Smooth muscle cell of trachea (primary cell): ENCODE results near the gene RILP. TPM values are rescaled to one million over a fixed set of nuclear protein-coding genes. Genes with fewer than 3 reads are reported as not detected.

Source experiments
- total RNA-seq: library from RNA; depleted of rRNA; stranded (reverse); fragments of >200 nt; gene quantifications from 2 replicates; pipeline ENCODE4 v1.2.1, GENCODE V29; 2014

RILP gene, protein sequence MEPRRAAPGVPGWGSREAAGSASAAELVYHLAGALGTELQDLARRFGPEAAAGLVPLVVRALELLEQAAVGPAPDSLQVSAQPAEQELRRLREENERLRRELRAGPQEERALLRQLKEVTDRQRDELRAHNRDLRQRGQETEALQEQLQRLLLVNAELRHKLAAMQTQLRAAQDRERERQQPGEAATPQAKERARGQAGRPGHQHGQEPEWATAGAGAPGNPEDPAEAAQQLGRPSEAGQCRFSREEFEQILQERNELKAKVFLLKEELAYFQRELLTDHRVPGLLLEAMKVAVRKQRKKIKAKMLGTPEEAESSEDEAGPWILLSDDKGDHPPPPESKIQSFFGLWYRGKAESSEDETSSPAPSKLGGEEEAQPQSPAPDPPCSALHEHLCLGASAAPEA
- total RNA-seq, result 8.0 and 13.9 TPM in 2 replicates

GRCh38 chr17:1649844-1650501, at the start of gene RILP:
TSS of gene RILP (minus strand) at chr17:1649866. CDS start at chr17:1649804, 62 bp downstream.

GRCh38 chr17:1684378-1685189, 34.9 kb upstream of the RILP start, which contains the start of gene PRPF8:
TSS of gene PRPF8 (minus strand) at chr17:1684867. CDS start at chr17:1684571, 296 bp downstream.

GRCh38 chr17:1645207-1646171, 4.2 kb downstream of the RILP start, which contains the start of gene SCARF1:
TSS of gene SCARF1 (minus strand) at chr17:1645732. CDS start at chr17:1645697, 35 bp downstream.

DNA sequence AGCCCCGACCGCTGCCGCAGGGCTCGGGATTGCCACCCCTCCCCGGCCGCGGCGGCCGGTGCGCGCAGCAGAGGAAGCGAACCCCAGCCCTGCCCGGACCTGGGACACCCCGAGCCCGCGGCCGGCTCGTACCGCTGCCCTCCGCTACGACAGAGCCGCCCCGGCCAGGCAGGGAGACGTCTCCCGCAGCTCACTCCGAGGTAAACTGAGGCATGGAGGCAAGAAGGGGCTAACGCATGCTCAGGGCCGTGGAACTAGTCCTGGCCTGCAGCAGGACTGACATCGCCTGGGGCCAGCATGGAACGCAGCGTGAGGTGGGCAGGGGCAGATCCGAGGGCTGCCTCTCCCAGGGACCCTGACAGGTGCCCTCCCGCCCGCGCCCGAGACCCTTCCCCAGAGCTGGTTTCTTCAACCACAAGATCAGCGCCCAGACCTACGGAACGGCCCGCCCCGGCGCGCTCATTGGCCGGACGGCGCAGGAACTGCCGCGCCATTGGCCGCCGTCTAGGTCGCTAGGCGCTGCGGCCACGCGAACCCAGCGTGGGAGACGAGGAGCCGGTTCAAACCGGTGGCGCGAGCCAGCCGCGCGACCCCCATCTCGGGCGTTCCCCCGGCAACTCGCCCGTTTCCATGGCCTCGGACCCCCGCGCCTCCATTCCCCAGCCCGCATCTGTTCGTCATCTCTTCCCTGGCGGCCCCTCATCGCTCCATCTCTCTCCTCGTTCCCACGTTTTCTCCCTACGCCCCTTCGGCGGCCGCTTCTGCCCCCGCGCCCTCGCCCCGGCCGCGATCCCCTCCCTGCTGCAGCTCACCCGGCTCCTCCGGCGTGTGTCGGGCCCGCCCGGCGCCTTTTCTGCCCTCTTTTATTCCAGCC, 21.4 kb downstream of the RILP start, which contains the start of gene SLC43A2:
SLC43A2 (minus strand) TSS at position 853 of the 874 bp plus-strand sequence. CDS start 960 bp downstream, outside the sequence.

Other genes starting within 250 kb of the RILP start
- 484 and 909 TPM in 2 replicates for gene YWHAE, start 249.6 kb downstream of the RILP start, total RNA-seq
- gene CRK, start 193.6 kb downstream of the RILP start, total RNA-seq, result 120 and 140 TPM in 2 replicates
- 201 and 218 TPM in 2 replicates for gene MYO1C, start 157.2 kb downstream of the RILP start, total RNA-seq
- gene INPP5K, start 133.3 kb downstream of the RILP start, total RNA-seq, result 30.1 and 41.4 TPM in 2 replicates
- gene PITPNA, start 87.1 kb downstream of the RILP start, total RNA-seq, result 18.4 and 18.8 TPM in 2 replicates
- gene SLC43A2, start 21.0 kb downstream of the RILP start, total RNA-seq, result 4.5 and 14.9 TPM in 2 replicates
- gene SCARF1, start 4.1 kb downstream of the RILP start, total RNA-seq, result 0.73 and 0.83 TPM in 2 replicates
- 117 and 150 TPM in 2 replicates for gene PRPF8, start 35.0 kb upstream of the RILP start, total RNA-seq
- 4.9 and 6.8 TPM in 2 replicates for gene TLCD2, start 60.5 kb upstream of the RILP start, total RNA-seq
- 29.4 and 63.8 TPM in 2 replicates for gene WDR81, start 74.8 kb upstream of the RILP start, total RNA-seq
- gene SERPINF2, start 93.0 kb upstream of the RILP start, total RNA-seq, result 0.33 TPM in 1 of 2 replicates, not detected in the other
- 380 and 569 TPM in 2 replicates for gene SERPINF1, start 112.2 kb upstream of the RILP start, total RNA-seq
- gene SMYD4, start 180.0 kb upstream of the RILP start, total RNA-seq, result 7.9 and 10.4 TPM in 2 replicates
- gene RPA1, start 180.1 kb upstream of the RILP start, total RNA-seq, result 22.7 and 41.7 TPM in 2 replicates